HepG2 (cell line): Measurements from ENCODE around the gene TBC1D12. TPM values are rescaled to one million over a fixed set of nuclear protein-coding genes. Genes with fewer than 3 reads are reported as not detected.

ENCODE experiments used
- BHLHE40 ChIP-seq: IDR thresholded peaks from 2 replicates; pipeline ENCODE4 v1.6.1; 2011; ENCODE audit warnings: low read length, improper control_type of control experiment
- CHD4 ChIP-seq: fragments of 200-600 bp; sonication (generic); IDR thresholded peaks from 2 replicates; pipeline ENCODE4 v1.7.0; 2017; ENCODE audit warnings: mild to moderate bottlenecking, low read length, borderline replicate concordance
- GPN1 ChIP-seq: sonication (generic); formaldehyde crosslinking; IDR thresholded peaks from 2 replicates; pipeline ENCODE4 v1.5.1; 2020; ENCODE audit warnings: missing genetic modification reagents, borderline replicate concordance
- HDAC1 ChIP-seq: sonication (generic); formaldehyde crosslinking; IDR thresholded peaks from 2 replicates; pipeline ENCODE4 v1.5.1; 2020; ENCODE audit warnings: mild to moderate bottlenecking, missing genetic modification reagents
- HHEX ChIP-seq: IDR thresholded peaks from 2 replicates; pipeline ENCODE4 v1.6.1; 2016; ENCODE audit warnings: control low read depth
- ISL2 ChIP-seq: sonication (generic); formaldehyde crosslinking; IDR thresholded peaks from 2 replicates; pipeline ENCODE4 v1.5.0; 2020; ENCODE audit warnings: missing genetic modification reagents
- ISX ChIP-seq: sonication (generic); formaldehyde crosslinking; conservative IDR thresholded peaks from 2 replicates; pipeline ENCODE4 v1.5.0; 2020; ENCODE audit warnings: missing genetic modification reagents
- PAXIP1 ChIP-seq: sonication (generic); formaldehyde crosslinking; conservative IDR thresholded peaks from 2 replicates; pipeline ENCODE4 v1.4.0; 2020; ENCODE audit warnings: mild to moderate bottlenecking, missing genetic modification reagents, moderate library complexity
- PCBP1 ChIP-seq: fragments of 200-400 bp; formaldehyde crosslinking; IDR thresholded peaks from 2 replicates; pipeline ENCODE4 v1.6.1; 2017; ENCODE audit warnings: mild to moderate bottlenecking, low read depth, low read length, borderline replicate concordance
- PHF21A ChIP-seq: sonication (generic); formaldehyde crosslinking; IDR thresholded peaks from 2 replicates; pipeline ENCODE4 v1.5.0; 2020; ENCODE audit warnings: mild to moderate bottlenecking, missing genetic modification reagents
- POLR2AphosphoS5 ChIP-seq: IDR thresholded peaks from 2 replicates; pipeline ENCODE4 v1.6.1; 2012; ENCODE audit warnings: low read depth, low read length
- RXRB ChIP-seq: IDR thresholded peaks from 2 replicates; pipeline ENCODE4 v1.6.1; 2016; ENCODE audit warnings: borderline replicate concordance, missing genetic modification reagents, missing compliant biosample characterization
- SIN3B ChIP-seq: fragments of 150-350 bp; IDR thresholded peaks from 2 replicates; pipeline ENCODE4 v1.6.1; 2014; ENCODE audit warnings: low read length
- SRSF1 ChIP-seq: fragments of 200-400 bp; formaldehyde crosslinking; optimal IDR thresholded peaks from 2 replicates; pipeline ENCODE3; 2017; ENCODE audit warnings: mild to moderate bottlenecking, low read depth, low read length, moderate library complexity
- TARDBP ChIP-seq: sonication (generic); formaldehyde crosslinking; IDR thresholded peaks from 2 replicates; pipeline ENCODE4 v1.8.0; 2022; ENCODE audit warnings: mild to moderate bottlenecking, missing genetic modification reagents
- ZBTB49 ChIP-seq: sonication (generic); formaldehyde crosslinking; IDR thresholded peaks from 2 replicates; pipeline ENCODE4 v1.4.0; 2020; ENCODE audit warnings: missing genetic modification reagents, borderline replicate concordance
- ZMAT5 ChIP-seq: sonication (generic); formaldehyde crosslinking; IDR thresholded peaks from 2 replicates; pipeline ENCODE4 v1.5.0; 2020; ENCODE audit warnings: mild to moderate bottlenecking, low read depth, missing genetic modification reagents, borderline replicate concordance
- ZNF136 ChIP-seq: sonication (generic); formaldehyde crosslinking; IDR thresholded peaks from 2 replicates; pipeline ENCODE4 v1.8.1; 2022; ENCODE audit warnings: low read depth, mild to moderate bottlenecking, moderate library complexity, missing genetic modification reagents
- ZNF512B ChIP-seq: sonication (generic); formaldehyde crosslinking; IDR thresholded peaks from 2 replicates; pipeline ENCODE4 v1.5.1; 2020; ENCODE audit warnings: missing genetic modification reagents, mild to moderate bottlenecking, borderline replicate concordance
- ZNF670 ChIP-seq: sonication (generic); formaldehyde crosslinking; IDR thresholded peaks from 2 replicates; pipeline ENCODE4 v1.8.0; 2022; ENCODE audit warnings: mild to moderate bottlenecking, missing genetic modification reagents, borderline replicate concordance
- ZNF788 ChIP-seq: sonication (generic); formaldehyde crosslinking; IDR thresholded peaks from 2 replicates; pipeline ENCODE4 v1.5.0; 2020; ENCODE audit warnings: mild to moderate bottlenecking, missing genetic modification reagents, borderline replicate concordance
- polyA plus RNA-seq, 8 experiments: library from polyadenylated mRNA; depleted of rRNA in 3 of 8; stranded (reverse) in 7 of 8; unstranded in 1 of 8; fragments of >200 nt; fragmentation: Illumina TruSeq in 4 of 8; extraction: Trizol in 4 of 8; gene quantifications; 2 replicates each; pipeline versions ENCODE4 v1.2.1 to v1.2.3, GENCODE V29; 2011 to 2016; ENCODE audit warnings: low read depth in 4 of 8, missing spikeins in 1 of 8, mixed read lengths in 1 of 8; ENCODE audit not compliant: insufficient read depth in 1 of 8
- total RNA-seq, 5 experiments: library from RNA; depleted of rRNA; stranded (reverse); fragments of >200 nt; fragmentation: Illumina TruSeq; extraction: Trizol; gene quantifications; 2 replicates each; pipeline ENCODE4 v1.2.3, GENCODE V29; 2016; ENCODE audit warnings: low read depth in 1 of 5

TBC1D12 gene
- total and polyA plus RNA-seq, 2 of the 13 experiments (the other 11 are each of a cell fraction or from before 2014, with no cell fraction given): 5.7 to 6.2 TPM

GRCh38 chr10:94402204-94402842 lies at the start of gene TBC1D12 (continued):
- 0 out of 2 replicates have a peak, but pooled peaks have one; percentile 17 for TF ChIP-seq PAXIP1
- TF ChIP-seq TARDBP (CRISPR knock-in tag): no peak; the same call in 1 of the 2 replicates
- TF ChIP-seq ZNF670: no peak
- TF ChIP-seq SRSF1: peak; percentile 34
- TF ChIP-seq ZNF136: no peak
- TF ChIP-seq ZMAT5 (CRISPR knock-in tag): no peak
- no peak for TF ChIP-seq SIN3B
- TF ChIP-seq ISX (CRISPR knock-in tag): no peak
- TF ChIP-seq POLR2AphosphoS5: peak; percentile 71
- TF ChIP-seq ZNF788 (CRISPR knock-in tag): peak; percentile 42; the same call in 1 of the 2 replicates
- peak; percentile 36; the same call in 1 of the 2 replicates for TF ChIP-seq PCBP1
- no peak for TF ChIP-seq HHEX (CRISPR knock-in tag)
- TF ChIP-seq CHD4: no peak
- TF ChIP-seq RXRB (CRISPR knock-in tag): peak; percentile 23; the same call in 1 of the 2 replicates
- no peak for TF ChIP-seq ZBTB49 (CRISPR knock-in tag)
- peak; percentile 76 for TF ChIP-seq PHF21A (CRISPR knock-in tag)
- 0 out of 2 replicates have a peak, but pooled peaks have one; percentile 50 for TF ChIP-seq ISL2 (CRISPR knock-in tag)
- no peak for TF ChIP-seq GPN1
- no peak for TF ChIP-seq ZNF512B (CRISPR knock-in tag)
- peak; percentile 71 for TF ChIP-seq HDAC1 (CRISPR knock-in tag)
- TF ChIP-seq BHLHE40: no peak
